GM18499 (cell line): ENCODE data around the gene ZFAND3.

Experiments used
- ATAC-seq: cut with Tn5 transposase; IDR thresholded peaks from one replicate; pipeline ENCODE4 v1.9.1; 2021; ENCODE audit warnings: moderate number of reproducible peaks; ENCODE audit not compliant: insufficient read depth, unreplicated experiment

The ZFAND3 gene

GRCh38 chr6:38191418-38191817 lies 371.9 kb downstream of the ZFAND3 start:
- ATAC-seq: no peak

GRCh38 chr6:38192011-38192410 lies 372.5 kb downstream of the ZFAND3 start:
- no peak for ATAC-seq

GRCh38 chr6:38192487-38192886 lies 373.0 kb downstream of the ZFAND3 start:
- ATAC-seq: no peak

GRCh38 chr6:38193051-38193450 lies 373.5 kb downstream of the ZFAND3 start:
- ATAC-seq: no peak

- no peak for ATAC-seq
Measured at GRCh38 chr6:38193481-38194281, 374.2 kb downstream of the ZFAND3 start.

GRCh38 chr6:38194282-38194572 lies 374.7 kb downstream of the ZFAND3 start:
- ATAC-seq: no peak

GRCh38 chr6:38194589-38194988 lies 375.1 kb downstream of the ZFAND3 start:
- ATAC-seq: no peak

GRCh38 chr6:38195113-38195635 lies 375.6 kb downstream of the ZFAND3 start:
- ATAC-seq: no peak

- no peak for ATAC-seq
Measured at GRCh38 chr6:38198219-38198618, 378.7 kb downstream of the ZFAND3 start.
